ENCODE results near the gene FBXL20.

- no peak for TF ChIP-seq CTCF (IDR thresholded peaks at IDR 0.05)
- TF ChIP-seq POLR2A (IDR thresholded peaks at IDR 0.05) = no peak
- TF ChIP-seq POLR2AphosphoS5 (IDR thresholded peaks at IDR 0.05) = no peak
Measured at GRCh38 chr17:39357488-39357887, 43.9 kb downstream of the FBXL20 start.

Measured in prostate gland (tissue), 2 donors.